ENCODE results near the gene RANBP9. TPM values are rescaled to one million over a fixed set of nuclear protein-coding genes. Genes with fewer than 3 reads are reported as not detected.

RANBP9 gene
- total and polyA plus RNA-seq, 2 donors from 2014 or later, result 16.4 to 29.0 TPM

- Histone ChIP-seq H3K27me3 (ENCODE audit: control insufficient read depth, insufficient read depth, low read length) (no peaks in the 10 kb centered on the region), H3K4me3 (ENCODE audit: low read length in 3 of 3) (no peak overlapping the region), H3K9me3 (ENCODE audit: control insufficient read depth in 2 of 3, insufficient read depth in 1 of 3, low read length in 3 of 3) (peaks cover 0 to 4% (median 0%) of the 10 kb centered on the region in 3 donors), H3K4me1 (ENCODE audit: control insufficient read depth in 2 of 3, insufficient read depth in 2 of 3, low read depth in 1 of 3, low read length in 3 of 3) (peaks cover 0 to 6% (median 5%) of the 10 kb centered on the region in 3 donors), H3K36me3 (ENCODE audit: control insufficient read depth in 2 of 3, insufficient read depth in 3 of 3, low read length in 3 of 3) (peaks cover 0 to 6% (median 0%) of the 10 kb centered on the region in 3 donors), H3K9ac (ENCODE audit: low read length in 3 of 3) (no peak overlapping the region), H3K27ac (ENCODE audit: low read depth in 2 of 2, low read length in 2 of 2) (no peak overlapping the region)
- TF ChIP-seq, protein P1, sequence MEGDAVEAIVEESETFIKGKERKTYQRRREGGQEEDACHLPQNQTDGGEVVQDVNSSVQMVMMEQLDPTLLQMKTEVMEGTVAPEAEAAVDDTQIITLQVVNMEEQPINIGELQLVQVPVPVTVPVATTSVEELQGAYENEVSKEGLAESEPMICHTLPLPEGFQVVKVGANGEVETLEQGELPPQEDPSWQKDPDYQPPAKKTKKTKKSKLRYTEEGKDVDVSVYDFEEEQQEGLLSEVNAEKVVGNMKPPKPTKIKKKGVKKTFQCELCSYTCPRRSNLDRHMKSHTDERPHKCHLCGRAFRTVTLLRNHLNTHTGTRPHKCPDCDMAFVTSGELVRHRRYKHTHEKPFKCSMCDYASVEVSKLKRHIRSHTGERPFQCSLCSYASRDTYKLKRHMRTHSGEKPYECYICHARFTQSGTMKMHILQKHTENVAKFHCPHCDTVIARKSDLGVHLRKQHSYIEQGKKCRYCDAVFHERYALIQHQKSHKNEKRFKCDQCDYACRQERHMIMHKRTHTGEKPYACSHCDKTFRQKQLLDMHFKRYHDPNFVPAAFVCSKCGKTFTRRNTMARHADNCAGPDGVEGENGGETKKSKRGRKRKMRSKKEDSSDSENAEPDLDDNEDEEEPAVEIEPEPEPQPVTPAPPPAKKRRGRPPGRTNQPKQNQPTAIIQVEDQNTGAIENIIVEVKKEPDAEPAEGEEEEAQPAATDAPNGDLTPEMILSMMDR (IDR thresholded peaks at IDR 0.05; ENCODE audit: borderline replicate concordance, extremely low read depth, insufficient read depth), result no peak
- intact Hi-C loops (cut with DNase I), result no loop called here
- DNase-seq (no peak), FAIRE-seq (no peak)
Measured at GRCh38 chr6:13577926-13578325, 133.7 kb downstream of the RANBP9 start.

DNA sequence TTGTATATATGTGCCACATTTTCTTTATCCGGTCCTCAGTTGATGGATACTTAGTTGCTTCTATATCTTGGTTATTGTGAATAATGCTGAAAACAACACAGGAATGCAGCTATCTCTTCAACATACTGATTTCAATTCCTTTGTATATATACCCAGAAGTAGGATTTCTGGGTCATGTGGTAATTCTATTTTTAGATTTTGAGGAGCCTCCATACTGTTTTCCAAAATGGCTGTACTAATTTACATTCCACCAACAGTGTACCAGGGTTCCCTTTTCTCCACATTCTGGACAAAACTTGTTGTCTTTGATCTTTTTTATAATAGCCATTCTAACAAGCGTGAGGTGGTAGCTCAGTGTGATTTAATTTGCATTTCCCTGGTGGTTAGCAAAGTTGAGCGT is 135.6 kb downstream of the RANBP9 start:
- peaks cover 0 to 4% (median 0%) of the 10 kb centered on the region in 3 donors for H3K9me3 ChIP-seq (ENCODE audit: control insufficient read depth in 2 of 3, insufficient read depth in 1 of 3, low read length in 3 of 3)
- DNase-seq (no peak), FAIRE-seq (no peak)
- H3K4me3 ChIP-seq (ENCODE audit: low read length in 3 of 3), result no peak overlapping the region
- intact Hi-C loops (cut with DNase I), result no loop called here
- H3K27me3 ChIP-seq (ENCODE audit: control insufficient read depth, insufficient read depth, low read length), result no peaks in the 10 kb centered on the region
- TF ChIP-seq, protein P1 (IDR thresholded peaks at IDR 0.05; ENCODE audit: borderline replicate concordance, extremely low read depth, insufficient read depth), result no peak
- no peak overlapping the region for H3K27ac ChIP-seq (ENCODE audit: low read depth in 2 of 2, low read length in 2 of 2)
- H3K36me3 ChIP-seq (ENCODE audit: control insufficient read depth in 2 of 3, insufficient read depth in 3 of 3, low read length in 3 of 3), result peaks cover 0 to 3% (median 0%) of the 10 kb centered on the region in 3 donors
- peak overlapping the region in 1 of 3 donors; percentile 41 for H3K9ac ChIP-seq (ENCODE audit: low read length in 3 of 3)
- peaks cover 0 to 6% (median 5%) of the 10 kb centered on the region in 3 donors for H3K4me1 ChIP-seq (ENCODE audit: control insufficient read depth in 2 of 3, insufficient read depth in 2 of 3, low read depth in 1 of 3, low read length in 3 of 3)

DNA sequence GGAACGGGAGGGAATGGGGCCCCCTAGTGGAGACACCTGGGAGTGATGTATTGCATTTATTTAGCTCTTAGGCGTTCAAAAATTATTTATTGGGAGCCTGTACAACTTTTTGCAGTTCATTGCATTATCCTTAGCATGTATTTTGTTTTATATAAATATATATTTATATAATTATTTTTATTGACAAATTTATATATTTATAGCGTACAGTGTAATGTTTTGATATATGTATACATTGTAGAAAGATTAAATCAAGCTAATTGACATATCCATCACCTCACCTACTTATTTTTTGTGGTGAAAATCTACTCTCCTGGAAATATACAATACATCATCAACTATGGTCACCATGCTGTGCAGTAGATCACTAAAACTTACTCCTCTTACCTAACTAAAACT is 136.3 kb downstream of the RANBP9 start:
- intact Hi-C loops (cut with DNase I), result no loop called here

More for the DNA sequence above, 136.3 kb downstream of the RANBP9 start:
- Histone ChIP-seq H3K27me3 (ENCODE audit: control insufficient read depth, insufficient read depth, low read length) (no peaks in the 10 kb centered on the region), H3K9me3 (ENCODE audit: control insufficient read depth in 2 of 3, insufficient read depth in 1 of 3, low read length in 3 of 3) (peaks cover 0 to 4% (median 0%) of the 10 kb centered on the region in 3 donors), H3K36me3 (ENCODE audit: control insufficient read depth in 2 of 3, insufficient read depth in 3 of 3, low read length in 3 of 3) (peaks cover 0 to 3% (median 0%) of the 10 kb centered on the region in 3 donors), H3K9ac (ENCODE audit: low read length in 3 of 3) (no peak overlapping the region), H3K27ac (ENCODE audit: low read depth in 2 of 2, low read length in 2 of 2) (peak overlapping the region in 1 of 2 donors; percentile 98), H3K4me3 (ENCODE audit: low read length in 3 of 3) (peak overlapping the region; percentile 63 to 75 (median 75)), H3K4me1 (ENCODE audit: control insufficient read depth in 2 of 3, insufficient read depth in 2 of 3, low read depth in 1 of 3, low read length in 3 of 3) (peaks cover 0 to 6% (median 5%) of the 10 kb centered on the region in 3 donors)
- TF ChIP-seq, protein P1 (IDR thresholded peaks at IDR 0.05; ENCODE audit: borderline replicate concordance, extremely low read depth, insufficient read depth), result peak; percentile 56
- FAIRE-seq, result no peak
- DNase-seq, result no peak

All from kidney (tissue), 14 donors.